ENCODE results near the gene TP73. TPM values are rescaled to one million over a fixed set of nuclear protein-coding genes. Genes with fewer than 3 reads are reported as not detected.

Gene TP73
- total RNA-seq, 3 donors from 2014 or later (not counting 1 experiment from before 2014, with no cell fraction given) = 0.28 to 0.50 (median 0.39) TPM

GRCh38 chr1:3730543-3731247 is 78.4 kb downstream of the TP73 start:
- H3K27ac Mint-ChIP-seq = no peak overlapping the region
- no peaks in the 10 kb centered on the region for H3K4me1 Mint-ChIP-seq
- H3K9me3 ChIP-seq (ENCODE audit: control insufficient read depth, insufficient read depth, low read length) = no peaks in the 10 kb centered on the region
- H3K27ac ChIP-seq (ENCODE audit: low read length) = no peak overlapping the region
- 66% methylated on average over 25 of the region's 25 CpGs for WGBS (ENCODE audit: insufficient coverage)
- TF ChIP-seq CTCF (IDR thresholded peaks at IDR 0.05) = no peak
- H3K4me1 ChIP-seq (ENCODE audit: control insufficient read depth, insufficient read depth, low read length) = no peaks in the 10 kb centered on the region
- H3K36me3 Mint-ChIP-seq = no peaks in the 10 kb centered on the region
- no peaks in the 10 kb centered on the region for H3K27me3 ChIP-seq (ENCODE audit: control insufficient read depth, insufficient read depth, low read length)
- no peak overlapping the region for H3K4me3 Mint-ChIP-seq
- H3K36me3 ChIP-seq (ENCODE audit: control insufficient read depth, insufficient read depth, low read length) = no peaks in the 10 kb centered on the region
- intact Hi-C loops (cut with micrococcal nuclease) = no loop called here
- ATAC-seq (no peak), DNase-seq (no peak)
- H3K4me3 ChIP-seq (ENCODE audit: low read length) = no peak overlapping the region
- H3K9me3 Mint-ChIP-seq = no peaks in the 10 kb centered on the region
- no peaks in the 10 kb centered on the region for H3K27me3 Mint-ChIP-seq (ENCODE audit: low read depth in 2 of 2)

- no peaks in the 10 kb centered on the region for H3K4me1 ChIP-seq (ENCODE audit: control insufficient read depth, insufficient read depth, low read length)
- 87% methylated on average over 25 of the region's 25 CpGs for WGBS (ENCODE audit: insufficient coverage)
- no peaks in the 10 kb centered on the region for H3K27me3 Mint-ChIP-seq (ENCODE audit: low read depth in 2 of 2)
- H3K4me3 Mint-ChIP-seq = no peak overlapping the region
- no peak for TF ChIP-seq CTCF (IDR thresholded peaks at IDR 0.05)
- H3K4me3 ChIP-seq (ENCODE audit: low read length) = no peak overlapping the region
- no peaks in the 10 kb centered on the region for H3K27me3 ChIP-seq (ENCODE audit: control insufficient read depth, insufficient read depth, low read length)
- H3K36me3 ChIP-seq (ENCODE audit: control insufficient read depth, insufficient read depth, low read length) = no peaks in the 10 kb centered on the region
- H3K27ac ChIP-seq (ENCODE audit: low read length) = no peak overlapping the region
- intact Hi-C loops (cut with micrococcal nuclease) = no loop called here
- H3K4me1 Mint-ChIP-seq = no peaks in the 10 kb centered on the region
- no peaks in the 10 kb centered on the region for H3K9me3 ChIP-seq (ENCODE audit: control insufficient read depth, insufficient read depth, low read length)
- ATAC-seq (no peak), DNase-seq (no peak)
- no peak overlapping the region for H3K27ac Mint-ChIP-seq
- H3K36me3 Mint-ChIP-seq = no peaks in the 10 kb centered on the region
- H3K9me3 Mint-ChIP-seq = no peaks in the 10 kb centered on the region
Measured at GRCh38 chr1:3731583-3732433, 79.5 kb downstream of the TP73 start.

GRCh38 chr1:3732434-3733093 is 80.2 kb downstream of the TP73 start:
- H3K4me1 ChIP-seq (ENCODE audit: control insufficient read depth, insufficient read depth, low read length) = no peaks in the 10 kb centered on the region
- H3K27me3 Mint-ChIP-seq (ENCODE audit: low read depth in 2 of 2) = no peaks in the 10 kb centered on the region
- ATAC-seq (no peak), DNase-seq (no peak)
- H3K36me3 Mint-ChIP-seq = no peaks in the 10 kb centered on the region
- TF ChIP-seq CTCF (IDR thresholded peaks at IDR 0.05) = no peak
- H3K9me3 ChIP-seq (ENCODE audit: control insufficient read depth, insufficient read depth, low read length) = no peaks in the 10 kb centered on the region
- WGBS (ENCODE audit: insufficient coverage) = 58% methylated on average over 37 of the region's 37 CpGs
- no peaks in the 10 kb centered on the region for H3K4me1 Mint-ChIP-seq
- no peak overlapping the region for H3K4me3 Mint-ChIP-seq
- H3K4me3 ChIP-seq (ENCODE audit: low read length) = no peak overlapping the region
- H3K27me3 ChIP-seq (ENCODE audit: control insufficient read depth, insufficient read depth, low read length) = no peaks in the 10 kb centered on the region
- H3K36me3 ChIP-seq (ENCODE audit: control insufficient read depth, insufficient read depth, low read length) = no peaks in the 10 kb centered on the region
- H3K27ac Mint-ChIP-seq = no peak overlapping the region
- no peak overlapping the region for H3K27ac ChIP-seq (ENCODE audit: low read length)
- intact Hi-C loops (cut with micrococcal nuclease) = no loop called here
- no peaks in the 10 kb centered on the region for H3K9me3 Mint-ChIP-seq

Data from natural killer cell (primary cell).